DOHH2 (cell line): ENCODE measurements around the gene YDJC.

Experiments
- EZH2phosphoT487 ChIP-seq: fragments of 200-600 bp; sonication (generic); IDR thresholded peaks from 2 replicates; pipeline ENCODE4 v1.6.1; 2017; ENCODE audit warnings: borderline replicate concordance, mild to moderate bottlenecking, antibody characterized with exemption, low read length, moderate library complexity, mixed read lengths
- TF ChIP-seq, protein P1 (sequence below): fragments of 200-600 bp; sonication (generic); IDR thresholded peaks from one replicate; pipeline ENCODE4 v1.5.1; 2014; ENCODE audit warnings: antibody characterized with exemption, mild to moderate bottlenecking, low read depth, low read length; ENCODE audit not compliant: poor library complexity, severe bottlenecking

DNA sequence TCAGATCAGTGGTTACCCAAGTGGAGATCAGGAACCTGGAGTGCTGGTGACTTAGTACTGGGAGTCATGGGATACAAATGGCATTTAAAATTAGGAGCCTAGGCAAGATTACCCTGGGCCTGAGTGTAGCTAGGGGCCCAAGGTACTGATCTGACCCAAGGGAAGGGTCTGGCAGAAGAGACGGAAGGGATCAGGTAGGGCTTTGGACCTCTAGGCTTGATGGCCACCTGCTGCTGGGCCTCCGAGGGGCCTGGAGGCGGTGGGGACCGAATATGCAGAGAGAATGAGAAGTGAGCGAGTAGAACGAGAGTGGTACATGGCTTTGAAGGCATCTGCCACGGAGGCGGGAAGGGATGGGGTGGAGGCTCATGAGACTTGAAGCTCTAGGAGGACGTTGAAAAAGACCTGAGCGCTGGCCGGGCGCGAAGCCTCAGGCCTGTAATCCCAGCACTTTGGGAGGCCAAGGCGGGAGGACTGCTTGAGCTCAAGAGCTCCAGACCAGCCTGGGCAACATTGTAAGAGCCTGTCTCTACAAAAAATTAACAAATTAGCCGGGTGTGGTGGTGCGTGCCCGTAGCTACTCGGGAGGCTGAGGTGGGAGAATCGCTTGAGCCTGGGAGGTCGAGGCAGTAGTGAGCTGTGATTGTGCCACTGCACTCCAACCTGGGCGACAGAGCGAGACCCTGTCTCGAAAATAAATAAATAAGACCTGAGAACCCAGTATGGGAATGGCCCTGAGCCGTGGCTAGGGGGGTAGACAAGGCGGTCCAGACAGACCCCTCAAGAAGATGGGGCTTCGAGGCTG is 35.4 kb upstream of the YDJC start:
- TF ChIP-seq, protein P1, sequence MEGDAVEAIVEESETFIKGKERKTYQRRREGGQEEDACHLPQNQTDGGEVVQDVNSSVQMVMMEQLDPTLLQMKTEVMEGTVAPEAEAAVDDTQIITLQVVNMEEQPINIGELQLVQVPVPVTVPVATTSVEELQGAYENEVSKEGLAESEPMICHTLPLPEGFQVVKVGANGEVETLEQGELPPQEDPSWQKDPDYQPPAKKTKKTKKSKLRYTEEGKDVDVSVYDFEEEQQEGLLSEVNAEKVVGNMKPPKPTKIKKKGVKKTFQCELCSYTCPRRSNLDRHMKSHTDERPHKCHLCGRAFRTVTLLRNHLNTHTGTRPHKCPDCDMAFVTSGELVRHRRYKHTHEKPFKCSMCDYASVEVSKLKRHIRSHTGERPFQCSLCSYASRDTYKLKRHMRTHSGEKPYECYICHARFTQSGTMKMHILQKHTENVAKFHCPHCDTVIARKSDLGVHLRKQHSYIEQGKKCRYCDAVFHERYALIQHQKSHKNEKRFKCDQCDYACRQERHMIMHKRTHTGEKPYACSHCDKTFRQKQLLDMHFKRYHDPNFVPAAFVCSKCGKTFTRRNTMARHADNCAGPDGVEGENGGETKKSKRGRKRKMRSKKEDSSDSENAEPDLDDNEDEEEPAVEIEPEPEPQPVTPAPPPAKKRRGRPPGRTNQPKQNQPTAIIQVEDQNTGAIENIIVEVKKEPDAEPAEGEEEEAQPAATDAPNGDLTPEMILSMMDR, result no peak
- TF ChIP-seq EZH2phosphoT487, result no peak
